ENCODE data around the gene CD244.
"Not testable (repeated sequence)": the region's sequence is repeated elsewhere in the genome, so short reads cannot be mapped to it uniquely, and the experiment has no call there.

GRCh38 chr1:160902251-160902650 is 39.6 kb upstream of the CD244 start:
- TF ChIP-seq CTCF (IDR thresholded peaks at IDR 0.05); ZFX (IDR thresholded peaks at IDR 0.05; ENCODE audit: borderline replicate concordance): not testable (repeated sequence)

Data from 22Rv1 (cell line).